K562 (cell line): ENCODE results near the gene HOXB7. TPM values are rescaled to one million over a fixed set of nuclear protein-coding genes. Genes with fewer than 3 reads are reported as not detected.

Source experiments
- ATAC-seq: fragments of 200-7000 bp; cut with Tn5 transposase; 3 replicates; pipeline ENCODE4 v1.9.1; 2020; ENCODE audit warnings: moderate library complexity
- BruUV-seq: library from RNA; stranded (reverse); fragments of 400-500 nt; replicated peaks from 2 replicates; lab custom pipeline; 2021; lab: Mats Ljungman, UMichigan
- CTCF ChIA-PET: fragments of 300-600 bp; formaldehyde crosslinking; extraction: SDS; loops from one replicate; lab custom pipeline; 2021; ENCODE audit warnings: low intra/inter-chr PET ratio; lab: Yijun Ruan, JAX
- POLR2A ChIA-PET: fragments of 300-600, 350-650 bp; sonication (Branson Sonifier 250); formaldehyde crosslinking; extraction: SDS; loops from one replicate; lab custom pipeline; 2021; ENCODE audit warnings: antibody characterized with exemption, inconsistent platforms; lab: Yijun Ruan, JAX
- DNase-seq, 4 experiments: peaks; one replicate each; pipeline versions ENCODE4 v3.0.0 to v3.0.0-alpha.2; 2011 to 2018; ENCODE audit warnings: low spot score in 3 of 4, mixed read lengths in 3 of 4; ENCODE audit errors: extremely low read depth in 1 of 4
- FAIRE-seq: peaks from 2 replicates; lab custom pipeline; 2011; peaks lifted over from hg19 to GRCh38; lab: Jason Lieb, UNC
- H2AFZ ChIP-seq: 2 replicates; pipeline ENCODE4 v1.6.0; 2011; ENCODE audit warnings: low read depth, low read length, control low read depth, inconsistent platforms
- H3K27ac ChIP-seq: fragments of 200-600 bp; 3 replicates; pipeline ENCODE4 v1.8.0; 2011; ENCODE audit warnings: low read depth, mild to moderate bottlenecking, control low read depth, inconsistent platforms, low read length, moderate library complexity, mixed read lengths; ENCODE audit errors: extremely low read depth
- H3K27me3 ChIP-seq, 2 experiments: fragments of 300-600 bp in 1 of 2; 2 replicates in 1 of 2; 3 replicates in 1 of 2; pipeline versions ENCODE4 v1.6.0 to v1.8.0; 2011; ENCODE audit warnings: inconsistent platforms in 2 of 2, low read length in 2 of 2, mild to moderate bottlenecking in 1 of 2, mixed read lengths in 1 of 2, moderate library complexity in 1 of 2; ENCODE audit not compliant: control insufficient read depth in 2 of 2, insufficient read depth in 2 of 2
- H3K36me3 ChIP-seq: fragments of 300-600 bp; 3 replicates; pipeline ENCODE4 v1.8.0; 2011; ENCODE audit warnings: mild to moderate bottlenecking, low read length, inconsistent platforms; ENCODE audit not compliant: control insufficient read depth, insufficient read depth
- H3K4me1 ChIP-seq, 2 experiments: fragments of 200-600 bp in 1 of 2; replicated peaks in 1 of 2; 2 replicates in 1 of 2; 3 replicates in 1 of 2; pipeline versions ENCODE4 v1.5.1 to v1.8.0; 2011; ENCODE audit warnings: inconsistent platforms in 2 of 2, low read length in 2 of 2, mild to moderate bottlenecking in 1 of 2, mixed read lengths in 1 of 2, moderate library complexity in 1 of 2; ENCODE audit not compliant: control insufficient read depth in 2 of 2, insufficient read depth in 2 of 2
- H3K4me2 ChIP-seq: 2 replicates; pipeline ENCODE4 v1.6.1; 2011; ENCODE audit warnings: low read length, control low read depth, inconsistent platforms, mixed read lengths; ENCODE audit not compliant: insufficient read depth
- H3K4me3 ChIP-seq: fragments of 200-600 bp; sonication (generic), shearing (Covaris generic); 2 replicates; pipeline ENCODE4 v1.5.1; 2016; ENCODE audit warnings: control low read depth, inconsistent platforms
- H3K79me2 ChIP-seq: fragments of 200-600 bp; 3 replicates; pipeline ENCODE4 v1.8.0; 2011; ENCODE audit warnings: low read length, inconsistent platforms; ENCODE audit not compliant: control insufficient read depth, insufficient read depth
- H3K9ac ChIP-seq, 2 experiments: 2 replicates each; pipeline versions ENCODE4 v1.6.0 to v1.6.1; 2011; ENCODE audit warnings: low read depth in 2 of 2, low read length in 2 of 2, control low read depth in 1 of 2, inconsistent platforms in 1 of 2, mild to moderate bottlenecking in 1 of 2, mixed read lengths in 1 of 2; ENCODE audit not compliant: insufficient read depth in 1 of 2
- H3K9me1 ChIP-seq: one replicate; pipeline ENCODE4 v1.6.0; 2011; ENCODE audit warnings: inconsistent platforms, mild to moderate bottlenecking, low read length, moderate library complexity; ENCODE audit not compliant: control insufficient read depth, insufficient read depth
- H3K9me3 ChIP-seq: replicated peaks from 2 replicates; pipeline ENCODE4 v1.5.1; 2011; ENCODE audit warnings: low read depth, low read length, inconsistent platforms; ENCODE audit not compliant: control insufficient read depth, insufficient read depth
- H4K20me1 ChIP-seq: replicated peaks from 2 replicates; pipeline ENCODE4 v1.6.1; 2011; ENCODE audit warnings: low read length, inconsistent platforms, mixed read lengths; ENCODE audit not compliant: control insufficient read depth, insufficient read depth
- KHSRP ChIP-seq: fragments of 450-650 bp; IDR thresholded peaks from 2 replicates; pipeline ENCODE4 v1.6.1; 2017
- ZBTB33 ChIP-seq: sonication (generic); formaldehyde crosslinking; IDR thresholded peaks from 2 replicates; pipeline ENCODE4 v1.8.1; 2023; ENCODE audit warnings: mild to moderate bottlenecking, missing genetic modification reagents
- WGBS: fragments of 100-300 bp; shearing (Covaris generic); methylation state at CpG from one replicate; pipeline ENCODE4 v1.1.6; 2016; ENCODE audit warnings: low coverage, mixed read lengths; ENCODE audit not compliant: insufficient coverage; ENCODE audit errors: missing lambda C conversion rate; 5-methylcytosine and 5-hydroxymethylcytosine counted together
- in situ Hi-C: fragments of 300-500 bp; cut with MboI; formaldehyde crosslinking; loops from 4 replicates; pipeline ENCODE4 v1.15.0; 2018; ENCODE audit warnings: inconsistent platforms, mixed read lengths
- intact Hi-C: fragments of 100-400 bp; cut with micrococcal nuclease; formaldehyde crosslinking; loops from 2 replicates; pipeline ENCODE4 v1.14.2; 2022
- polyA plus RNA-seq, 8 experiments: library from polyadenylated mRNA; depleted of rRNA in 4 of 8; stranded (reverse) in 5 of 8; unstranded in 3 of 8; fragments of >200 nt; fragmentation: Nextera tagmentation in 2 of 8; fragmentation: Illumina TruSeq in 1 of 8; extraction: Ambion mirVana in 2 of 8; extraction: Trizol in 1 of 8; gene quantifications; 2 replicates each; pipeline versions ENCODE4 v1.2.1 to v1.2.3, GENCODE V29; 2011 to 2014; ENCODE audit warnings: inconsistent platforms in 1 of 8, missing spikeins in 1 of 8
- total RNA-seq, 7 experiments: library from RNA; depleted of rRNA in 6 of 7; stranded (reverse); fragments of >200 nt in 6 of 7; fragmentation: Illumina TruSeq in 2 of 7; extraction: Trizol in 2 of 7; gene quantifications; 2 replicates each; pipeline versions ENCODE4 v1.2.1 to v1.2.3, GENCODE V29; 2011 to 2021; ENCODE audit warnings: low replicate concordance in 1 of 7

Gene HOXB7
- total and polyA plus RNA-seq, 9 of the 15 experiments (the other 6 are each of a cell fraction or from before 2014, with no cell fraction given), result 5.5 to 16.7 (median 8.3) TPM

- Histone ChIP-seq H3K79me2 (no peaks in the 10 kb centered on the region), H3K4me2 (no peak overlapping the region), H3K4me3 (no peak overlapping the region), H3K27ac (no peak overlapping the region), H3K9ac (no peak overlapping the region), H3K4me1 (peaks cover 9 to 33% of the 10 kb centered on the region in 2 experiments; a peak in 3 of 5 replicates), H2AFZ (no peak overlapping the region), H3K9me3 (no peaks in the 10 kb centered on the region), H3K36me3 (no peaks in the 10 kb centered on the region; the same call in 2 of the 3 replicates), H3K27me3 (no peaks in the 10 kb centered on the region), H4K20me1 (no peaks in the 10 kb centered on the region), H3K9me1 (no peaks in the 10 kb centered on the region)
- WGBS, result 94% methylated on average over 21 of the region's 33 CpGs
- no peak for FAIRE-seq
- ATAC-seq, result no peak
- in situ Hi-C loops, result loop anchor here (5.0 kb wide), 1 partner anchor 255 kb away; no protein-coding TSS in a partner anchor
- intact Hi-C loops, result no loop called here
- TF ChIP-seq KHSRP, result no peak
- TF ChIP-seq ZBTB33 (CRISPR knock-in tag), result peak; percentile 89
- BruUV-seq, result no TSS peak
- DNase-seq, result no peak
- CTCF ChIA-PET, result interaction anchor here (0.7 to 2.8 kb wide), 2 partner anchors 256 to 580 kb away, joined by 3 to 19 read pairs; no protein-coding TSS in a partner anchor
- POLR2A ChIA-PET, result interaction anchor here (0.9 to 3.7 kb wide), 4 partner anchors 9 to 430 kb away, joined by 3 to 12 read pairs (median 4); no protein-coding TSS in a partner anchor
These were observed 18.7 kb downstream of the HOXB7 start for GRCh38 chr17:48592057-48592514.
